Fibroblast of lung (primary cell): ENCODE measurements around the gene DUOX2. TPM values are rescaled to one million over a fixed set of nuclear protein-coding genes. Genes with fewer than 3 reads are reported as not detected.

Experiments used
- DNase-seq, 2 donors: peaks; one replicate each; pipeline versions ENCODE4 v3.0.0 to v3.0.0-alpha.2; 2010; ENCODE audit warnings: low read depth in 2 of 2
- H2AFZ ChIP-seq: 2 replicates; pipeline ENCODE4 v1.5.1; 2012; ENCODE audit warnings: low read length, control low read depth, inconsistent platforms
- H3K27ac ChIP-seq: 2 replicates; pipeline ENCODE4 v1.5.1; 2011; ENCODE audit warnings: low read length, control low read depth; ENCODE audit not compliant: insufficient read depth
- H3K27me3 ChIP-seq: 2 replicates; pipeline ENCODE4 v1.5.1; 2011; ENCODE audit warnings: mild to moderate bottlenecking, low read length; ENCODE audit not compliant: control insufficient read depth, insufficient read depth
- H3K36me3 ChIP-seq: 2 replicates; pipeline ENCODE4 v1.5.1; 2011; ENCODE audit warnings: low read length; ENCODE audit not compliant: control insufficient read depth, insufficient read depth
- H3K4me1 ChIP-seq: 2 replicates; pipeline ENCODE4 v1.5.1; 2011; ENCODE audit warnings: low read length; ENCODE audit not compliant: control insufficient read depth, insufficient read depth; ENCODE audit errors: extremely low read depth
- H3K4me2 ChIP-seq: 2 replicates; pipeline ENCODE4 v1.5.1; 2011; ENCODE audit warnings: low read length, control low read depth; ENCODE audit not compliant: insufficient read depth; ENCODE audit errors: extremely low read depth
- H3K4me3 ChIP-seq, 4 experiments: fragments of 200-600 bp in 1 of 4; sonication (generic) in 1 of 4; replicated peaks in 1 of 4; 2 replicates each; pipeline ENCODE4 v1.5.1; 2011 to 2016; ENCODE audit warnings: low read length in 4 of 4, low read depth in 3 of 4, mild to moderate bottlenecking in 3 of 4, control low read depth in 2 of 4, inconsistent platforms in 1 of 4, mixed read lengths in 1 of 4; ENCODE audit not compliant: insufficient read depth in 1 of 4; ENCODE audit errors: control extremely low read depth in 1 of 4
- H3K79me2 ChIP-seq: 2 replicates; pipeline ENCODE4 v1.5.1; 2012; ENCODE audit warnings: mild to moderate bottlenecking, low read length, inconsistent platforms; ENCODE audit not compliant: control insufficient read depth, insufficient read depth
- H3K9ac ChIP-seq: 2 replicates; pipeline ENCODE4 v1.5.1; 2011; ENCODE audit warnings: mild to moderate bottlenecking, low read length, control low read depth; ENCODE audit not compliant: insufficient read depth
- H3K9me3 ChIP-seq: 2 replicates; pipeline ENCODE4 v1.5.1; 2012; ENCODE audit warnings: low read depth, low read length; ENCODE audit not compliant: control insufficient read depth, insufficient read depth
- H4K20me1 ChIP-seq: 2 replicates; pipeline ENCODE4 v1.5.1; 2011; ENCODE audit warnings: low read length; ENCODE audit not compliant: control insufficient read depth, insufficient read depth; ENCODE audit errors: extremely low read depth
- CTCF ChIP-seq, 2 donors: IDR thresholded peaks in 1 of 2; conservative IDR thresholded peaks in 1 of 2; 1 replicate in 1 of 2; 2 replicates in 1 of 2; pipeline ENCODE4 v1.5.1; 2011 to 2012; ENCODE audit warnings: low read length in 2 of 2, control low read depth in 1 of 2, inconsistent platforms in 1 of 2, low read depth in 1 of 2, mild to moderate bottlenecking in 1 of 2
- EZH2 ChIP-seq: IDR thresholded peaks from 2 replicates; pipeline ENCODE4 v1.5.1; 2012; ENCODE audit warnings: low read length, control low read depth, mild to moderate bottlenecking; ENCODE audit errors: missing control alignments
- polyA plus RNA-seq, 2 donors: library from polyadenylated mRNA; depleted of rRNA in 1 of 2; stranded (reverse) in 1 of 2; unstranded in 1 of 2; fragments of >200 nt; gene quantifications; 2 replicates each; pipeline ENCODE4 v1.2.1, GENCODE V29; 2011 to 2012; ENCODE audit warnings: missing spikeins in 1 of 2
- total RNA-seq: library from RNA; depleted of rRNA; stranded (reverse); fragments of >200 nt; gene quantifications from 2 replicates; pipeline ENCODE4 v1.2.1, GENCODE V29; 2014

DUOX2 gene
- total and polyA plus RNA-seq, 2 donors (not counting 1 experiment from before 2014, with no cell fraction given), result not detected

DNA sequence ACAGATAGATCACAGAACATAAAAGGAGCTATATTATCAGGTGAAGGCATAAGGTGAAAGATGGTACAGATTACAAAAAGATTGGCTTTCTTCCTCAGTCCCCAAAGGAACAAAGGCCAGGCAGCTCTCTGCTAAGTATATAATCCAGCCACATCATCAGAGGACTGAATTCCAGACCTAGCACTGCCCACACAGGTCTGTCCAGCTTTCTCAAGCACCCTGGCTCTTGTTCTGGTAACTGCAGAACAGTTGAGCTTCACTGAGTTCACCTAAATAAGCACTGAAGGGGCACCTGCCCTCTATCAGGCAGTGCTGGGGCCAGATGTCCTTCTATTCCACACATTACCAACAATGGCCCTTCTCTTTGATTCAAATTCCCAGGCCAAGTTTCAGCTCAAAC is 9.4 kb upstream of the DUOX2 start:
- no peaks in the 10 kb centered on the region for H3K36me3 ChIP-seq
- no peak overlapping the region for H3K9ac ChIP-seq
- peaks cover 2% of the 10 kb centered on the region for H3K4me1 ChIP-seq
- no peaks in the 10 kb centered on the region for H3K9me3 ChIP-seq
- H3K4me2 ChIP-seq, result no peak overlapping the region
- no peak overlapping the region for H2AFZ ChIP-seq
- no peak overlapping the region for H3K4me3 ChIP-seq
- no peak overlapping the region for H3K27ac ChIP-seq
- H4K20me1 ChIP-seq, result no peaks in the 10 kb centered on the region
- no peak for TF ChIP-seq EZH2
- TF ChIP-seq CTCF (conservative IDR thresholded peaks at IDR 0.05 in 1 of 2, IDR thresholded peaks at IDR 0.05 in 1 of 2; ENCODE audit: low read depth in 1 of 2, low read length in 2 of 2), result no peak
- peaks cover 23% of the 10 kb centered on the region for H3K27me3 ChIP-seq
- H3K79me2 ChIP-seq, result no peaks in the 10 kb centered on the region
- DNase-seq, result no peak

DNA sequence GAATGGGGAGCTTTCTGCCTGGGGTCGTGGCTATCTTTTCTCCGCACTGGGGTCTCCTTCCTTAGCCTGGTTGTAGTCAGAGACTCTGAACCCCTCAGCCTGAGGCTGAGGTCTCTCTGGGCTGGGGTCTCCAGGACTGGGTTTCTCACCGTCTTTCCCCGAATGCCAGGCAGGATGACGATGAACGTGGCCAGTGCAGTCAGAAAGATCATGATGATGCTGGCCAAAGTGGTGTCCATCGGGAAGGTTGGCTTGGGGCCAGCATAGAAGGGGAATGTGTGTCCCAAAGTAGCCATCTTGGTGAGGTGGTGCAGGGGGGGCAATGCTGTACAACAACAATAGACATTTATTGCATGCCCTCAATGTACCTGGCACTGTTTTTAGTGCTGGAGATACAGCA is 8.7 kb upstream of the DUOX2 start:
- no peak overlapping the region for H3K4me3 ChIP-seq
- no peak overlapping the region for H3K9ac ChIP-seq
- DNase-seq, result no peak
- peaks cover 18% of the 10 kb centered on the region for H3K27me3 ChIP-seq
- H3K36me3 ChIP-seq, result no peaks in the 10 kb centered on the region
- peaks cover 2% of the 10 kb centered on the region for H3K4me1 ChIP-seq
- no peaks in the 10 kb centered on the region for H3K9me3 ChIP-seq
- no peak overlapping the region for H2AFZ ChIP-seq
- H4K20me1 ChIP-seq, result no peaks in the 10 kb centered on the region
- H3K79me2 ChIP-seq, result no peaks in the 10 kb centered on the region
- H3K4me2 ChIP-seq, result no peak overlapping the region
- TF ChIP-seq EZH2, result no peak
- TF ChIP-seq CTCF (conservative IDR thresholded peaks at IDR 0.05 in 1 of 2, IDR thresholded peaks at IDR 0.05 in 1 of 2; ENCODE audit: low read depth in 1 of 2, low read length in 2 of 2), result no peak
- H3K27ac ChIP-seq, result no peak overlapping the region

DNA sequence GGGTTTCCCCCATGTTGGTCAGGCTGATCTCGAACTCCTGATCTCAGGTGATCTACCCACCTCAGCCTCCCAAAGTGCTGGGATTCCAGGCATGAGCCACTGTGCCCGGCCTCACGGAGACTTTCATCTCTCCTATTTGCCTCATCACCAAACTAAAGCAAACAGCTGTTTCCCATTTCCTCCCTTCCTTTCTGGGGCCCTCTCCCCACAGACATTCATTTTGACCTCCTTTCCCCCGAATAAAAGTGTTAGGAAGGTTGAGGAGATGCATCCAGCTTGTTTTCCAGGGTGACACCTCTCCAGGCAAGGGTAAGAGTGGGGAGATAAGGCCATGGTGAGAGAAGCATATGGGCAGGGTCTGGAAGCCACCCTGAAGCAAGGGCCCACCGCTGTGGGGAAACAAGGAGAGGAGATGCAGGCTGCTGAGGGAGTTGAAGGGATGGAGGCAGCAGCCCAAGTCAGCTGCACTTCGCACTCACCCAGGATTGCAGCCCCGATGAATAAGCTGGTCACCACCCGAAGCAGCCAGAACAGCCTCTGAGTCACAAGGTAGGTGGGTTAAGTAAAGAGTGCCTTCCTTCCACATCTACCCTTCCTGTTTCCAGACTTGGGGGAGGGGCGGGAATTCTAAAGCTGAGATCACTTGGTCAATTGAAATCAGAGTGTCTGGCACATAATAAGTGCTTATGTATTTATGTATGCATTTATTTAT is 7.9 kb upstream of the DUOX2 start:
- H3K27me3 ChIP-seq, result peaks cover 25% of the 10 kb centered on the region
- H3K4me3 ChIP-seq, result no peak overlapping the region
- no peaks in the 10 kb centered on the region for H4K20me1 ChIP-seq
- no peak overlapping the region for H2AFZ ChIP-seq
- H3K9me3 ChIP-seq, result no peaks in the 10 kb centered on the region
- H3K27ac ChIP-seq, result no peak overlapping the region
- H3K4me1 ChIP-seq, result peaks cover 2% of the 10 kb centered on the region
- TF ChIP-seq CTCF (conservative IDR thresholded peaks at IDR 0.05 in 1 of 2, IDR thresholded peaks at IDR 0.05 in 1 of 2; ENCODE audit: low read depth in 1 of 2, low read length in 2 of 2), result no peak
- TF ChIP-seq EZH2, result no peak
- H3K79me2 ChIP-seq, result no peaks in the 10 kb centered on the region
- DNase-seq, result peak; percentile 69 to 93
- no peaks in the 10 kb centered on the region for H3K36me3 ChIP-seq
- no peak overlapping the region for H3K9ac ChIP-seq
- H3K4me2 ChIP-seq, result no peak overlapping the region
